ENCODE data around the gene ADAMTS3.

GRCh38 chr4:72582853-72583252 is 13.8 kb upstream of the ADAMTS3 start:
- no peak for TF ChIP-seq CEBPB (IDR thresholded peaks at IDR 0.05)
- no peak for TF ChIP-seq TEAD4 (IDR thresholded peaks at IDR 0.05)
- no peak for TF ChIP-seq TCF12 (IDR thresholded peaks at IDR 0.05; ENCODE audit: low read depth)
- no peak for TF ChIP-seq USF1 (IDR thresholded peaks at IDR 0.05)
- no peak for TF ChIP-seq MAX (IDR thresholded peaks at IDR 0.05)
